NCI-H510A treated with DMSO at 0.1 percent for 48 hours (cell line): ENCODE results near the gene CLEC4M.
"Not testable (repeated sequence)": the region's sequence is repeated elsewhere in the genome, so short reads cannot be mapped to it uniquely, and the experiment has no call there.

ENCODE experiments used
- DNase-seq: peaks from one replicate; lab custom pipeline; 2025; lab: John Stamatoyannopoulos, UW

Gene CLEC4M

GRCh38 chr19:7742575-7742974 is 20.5 kb upstream of the CLEC4M start:
- no peak for DNase-seq

- no peak for DNase-seq
Measured at GRCh38 chr19:7742991-7743390, 20.1 kb upstream of the CLEC4M start.

DNA sequence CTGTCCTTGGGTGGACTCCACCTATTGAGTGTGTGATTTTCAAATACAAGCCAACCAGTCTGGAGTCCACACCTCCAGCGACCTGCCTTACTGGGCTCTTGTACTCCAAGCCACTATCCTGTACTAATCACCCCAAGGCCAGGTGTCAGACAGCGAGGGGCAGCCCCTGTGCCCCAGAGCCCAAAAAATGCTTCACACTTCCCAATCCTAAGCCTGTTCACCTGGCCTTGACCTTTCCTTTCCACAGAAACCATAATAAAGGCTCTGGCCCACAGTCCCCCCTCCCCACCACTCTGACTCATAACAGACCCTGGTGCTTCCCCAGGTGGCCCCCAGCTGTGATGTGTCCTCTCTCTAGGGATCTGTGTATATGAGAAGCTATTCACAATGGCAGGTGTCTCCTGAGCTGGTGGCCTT is 19.6 kb upstream of the CLEC4M start:
- no peak for DNase-seq

GRCh38 chr19:7744199-7744786 is 18.8 kb upstream of the CLEC4M start:
- no peak for DNase-seq

GRCh38 chr19:7744871-7745650 is 18.0 kb upstream of the CLEC4M start:
- DNase-seq = no peak

DNA sequence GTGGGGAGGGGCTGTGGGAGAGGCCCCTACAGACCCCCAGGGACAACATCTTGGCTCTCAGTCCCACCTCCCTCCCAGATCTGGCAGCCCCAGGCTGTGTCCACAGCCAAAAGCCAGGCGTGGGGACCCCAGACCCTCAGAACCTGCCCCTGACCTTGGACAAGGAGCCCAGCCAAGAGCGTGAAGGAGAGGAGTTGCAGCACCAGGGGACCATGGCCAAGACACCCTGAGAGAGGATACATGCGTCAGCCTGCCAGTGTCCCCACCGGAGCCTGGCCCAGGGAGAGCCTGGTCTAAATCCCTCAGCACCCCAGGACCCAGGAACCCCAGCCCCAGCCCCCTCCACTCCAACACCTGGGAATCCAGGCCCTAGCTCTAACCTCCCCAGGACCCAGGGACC is 16.7 kb upstream of the CLEC4M start:
- DNase-seq = not testable (repeated sequence)

DNA sequence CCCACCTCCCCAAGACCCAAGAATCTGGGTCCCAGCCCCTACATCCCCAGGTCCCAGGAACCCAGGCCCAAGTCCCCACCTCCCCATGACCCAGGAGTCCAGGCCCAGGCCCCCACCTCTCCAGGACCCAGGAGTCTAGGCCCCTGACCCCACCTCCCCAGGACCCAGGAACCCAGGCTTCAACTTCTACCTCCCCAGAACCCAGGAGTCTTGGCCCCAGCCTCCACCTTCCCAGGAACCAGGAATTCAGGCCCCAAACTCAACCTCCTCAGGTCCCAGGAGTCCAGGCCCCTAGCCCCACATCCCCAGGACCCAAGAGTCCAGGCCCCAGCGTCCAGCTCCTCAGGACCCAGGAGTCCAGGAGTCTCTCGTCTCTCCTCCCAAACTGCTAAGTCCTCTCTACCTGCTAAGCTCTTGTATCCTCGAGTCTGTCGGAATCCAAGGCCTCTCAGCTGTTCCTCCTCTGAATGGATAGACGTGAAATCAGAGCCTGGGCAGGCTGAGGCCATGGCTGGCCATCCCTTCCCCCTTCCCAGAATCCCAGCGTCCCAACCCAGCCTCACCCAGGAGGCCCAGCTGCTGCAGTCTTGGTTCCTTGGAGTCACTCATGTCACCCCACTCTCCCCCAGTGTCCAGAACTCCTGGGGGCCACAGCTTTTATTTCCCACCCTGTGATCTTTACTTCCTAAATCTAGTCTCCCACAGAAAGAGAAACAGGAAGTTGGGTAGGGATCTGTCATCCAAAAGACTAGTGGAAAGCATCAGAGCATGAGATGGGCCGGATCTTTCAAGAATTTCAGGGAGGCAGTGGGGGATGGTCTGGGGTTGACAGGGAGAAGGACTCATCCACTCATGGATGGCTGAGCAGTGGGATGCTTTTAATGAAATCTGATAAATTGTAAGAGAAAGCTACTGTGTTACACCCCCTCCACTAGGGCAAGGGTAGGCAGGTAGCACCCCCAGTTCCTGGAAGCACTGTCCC is 15.8 kb upstream of the CLEC4M start, which contains the start of gene CD209:
TSS of gene CD209 (minus strand) at position 632 of the 982 bp plus-strand sequence. CDS start at position 609, 23 bp downstream.
- DNase-seq = no peak

GRCh38 chr19:7748171-7748570 is 14.9 kb upstream of the CLEC4M start:
- no peak for DNase-seq

DNA sequence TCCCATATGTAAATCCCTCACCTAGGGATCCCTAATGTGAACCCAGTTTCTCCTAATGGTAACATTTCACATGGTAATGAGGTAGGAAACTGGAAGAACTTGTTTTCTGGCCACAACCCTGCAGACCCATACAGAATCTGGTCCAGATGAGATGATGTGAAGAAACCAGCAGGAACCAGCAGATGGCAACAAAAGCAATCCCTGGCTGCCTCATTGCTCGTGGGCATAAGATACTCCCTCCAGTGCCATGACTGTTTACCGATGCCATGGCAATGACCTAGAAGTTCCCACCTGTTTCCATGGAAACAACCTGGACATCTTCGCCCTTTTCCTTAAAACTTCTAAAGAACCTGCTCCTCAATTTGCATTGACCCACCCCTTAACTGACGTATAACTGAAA is 14.3 kb upstream of the CLEC4M start:
- DNase-seq = no peak

DNA sequence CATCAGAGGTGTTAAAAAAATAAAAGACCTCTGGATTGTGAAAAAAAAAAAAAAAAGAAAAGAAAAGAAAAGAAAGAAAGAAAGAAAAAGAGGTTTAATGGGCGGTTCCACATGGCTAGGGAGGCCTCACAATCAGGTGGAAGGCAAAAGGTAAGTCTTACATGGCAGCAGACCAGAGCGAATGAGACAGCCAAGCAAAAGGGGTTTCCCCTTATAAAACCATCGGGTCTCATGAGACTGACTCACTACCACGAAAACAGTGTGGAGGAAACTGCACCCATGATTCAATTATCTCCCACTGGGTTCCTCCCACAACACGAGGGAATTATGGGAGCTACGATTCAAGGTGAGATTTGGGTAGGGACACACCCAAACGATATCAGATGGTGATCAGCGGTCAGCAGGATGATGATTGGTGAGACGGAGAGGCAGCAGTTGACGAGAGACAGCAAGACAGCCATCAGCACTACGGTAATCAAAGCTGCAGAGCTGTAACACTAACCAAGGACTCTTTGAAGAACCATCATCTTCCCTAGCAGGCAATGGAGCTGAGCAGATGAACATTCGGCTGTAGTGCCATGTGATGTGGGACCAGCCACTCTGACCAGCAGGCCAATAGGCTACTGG is 11.8 kb upstream of the CLEC4M start:
- no peak for DNase-seq

DNA sequence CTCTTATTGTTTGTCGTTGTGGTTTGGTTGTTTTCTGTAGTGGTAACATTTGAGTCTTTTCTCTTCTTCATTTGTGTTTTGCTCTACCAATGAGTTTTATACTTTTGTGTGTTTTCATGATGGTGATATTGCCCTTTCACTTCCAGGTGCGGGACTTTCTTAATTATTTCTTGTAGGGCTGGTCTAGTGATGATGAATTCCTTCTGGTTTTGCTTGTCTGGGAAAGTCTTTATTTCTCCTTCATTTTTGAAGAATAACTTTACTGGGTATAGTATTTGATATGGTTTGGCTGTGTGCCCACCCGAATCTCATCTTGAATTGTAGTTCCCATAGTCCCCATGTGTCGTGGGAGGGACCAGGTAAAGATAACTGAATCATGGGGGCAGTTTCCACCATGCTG is 6.8 kb upstream of the CLEC4M start:
- no peak for DNase-seq

GRCh38 chr19:7757358-7757757 is 5.7 kb upstream of the CLEC4M start:
- DNase-seq = no peak

- DNase-seq = no peak
Measured at GRCh38 chr19:7759156-7759555, 3.9 kb upstream of the CLEC4M start.

- DNase-seq = no peak
Measured at GRCh38 chr19:7763696-7764095, 653 bp downstream of the CLEC4M start.

- DNase-seq = not testable (repeated sequence)
Measured at GRCh38 chr19:7764157-7764556, 1.1 kb downstream of the CLEC4M start.

DNA sequence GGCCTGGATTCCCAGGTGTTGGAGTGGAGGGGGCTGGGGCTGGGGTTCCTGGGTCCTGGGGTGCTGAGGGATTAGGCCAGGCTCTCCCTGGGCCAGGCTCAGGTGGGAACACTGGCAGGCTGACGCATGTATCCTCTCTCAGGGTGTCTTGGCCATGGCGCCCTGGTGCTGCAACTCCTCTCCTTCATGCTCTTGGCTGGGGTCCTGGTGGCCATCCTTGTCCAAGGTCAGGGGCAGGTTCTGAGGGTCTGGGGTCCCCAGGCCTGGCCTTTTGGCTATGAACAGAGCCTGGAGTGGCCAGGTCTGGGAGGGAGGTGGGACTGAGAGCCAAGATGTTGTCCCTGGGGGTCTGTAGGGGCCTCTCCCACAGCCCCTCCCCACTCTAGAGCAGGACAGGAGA is 2.0 kb downstream of the CLEC4M start:
- DNase-seq = not testable (repeated sequence)

DNA sequence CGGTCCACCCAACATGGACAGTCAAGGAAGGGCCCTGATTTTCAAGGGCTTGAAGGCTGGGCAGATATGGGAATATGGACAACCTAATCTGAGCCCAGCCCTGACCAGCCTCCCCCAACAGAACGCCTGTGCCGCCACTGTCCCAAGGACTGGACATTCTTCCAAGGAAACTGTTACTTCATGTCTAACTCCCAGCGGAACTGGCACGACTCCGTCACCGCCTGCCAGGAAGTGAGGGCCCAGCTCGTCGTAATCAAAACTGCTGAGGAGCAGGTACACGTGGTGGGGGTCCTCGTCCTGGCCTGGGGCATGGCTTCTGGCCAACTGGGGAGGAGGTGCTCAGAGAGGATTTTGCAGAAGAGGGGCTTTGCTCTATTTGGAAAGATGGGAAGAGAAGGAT is 3.5 kb downstream of the CLEC4M start:
- no peak for DNase-seq

- no peak for DNase-seq
Measured at GRCh38 chr19:7767487-7767886, 4.4 kb downstream of the CLEC4M start.

GRCh38 chr19:7769171-7769570 is 6.1 kb downstream of the CLEC4M start:
- no peak for DNase-seq

- no peak for DNase-seq
Measured at GRCh38 chr19:7771072-7771471, 8.0 kb downstream of the CLEC4M start.

DNA sequence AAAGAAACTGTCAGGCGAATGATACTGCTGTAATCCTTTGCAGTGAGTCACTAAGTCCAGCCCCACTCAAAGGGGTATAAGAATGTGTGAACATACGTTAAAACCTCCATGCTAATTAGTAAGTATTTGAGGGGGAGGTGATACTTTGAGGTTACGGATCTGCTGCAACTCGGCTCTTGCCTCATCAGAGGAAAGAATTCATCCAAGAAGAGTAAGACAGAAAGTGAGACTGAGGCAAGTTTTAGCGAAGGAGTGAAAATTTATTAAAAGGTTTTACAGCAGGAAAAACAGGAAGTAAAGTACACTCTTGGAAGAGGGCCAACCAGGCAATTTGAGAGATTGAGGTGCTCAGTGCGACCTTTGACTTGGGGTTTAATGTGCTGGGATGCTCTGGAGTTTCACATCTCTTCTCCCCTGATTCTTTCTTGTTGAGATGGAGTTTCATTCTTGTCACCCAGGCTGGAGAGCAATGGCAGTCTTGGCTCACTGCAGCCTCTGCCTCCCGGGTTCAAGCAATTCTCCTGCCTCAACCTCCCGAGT is 9.8 kb downstream of the CLEC4M start:
- no peak for DNase-seq

GRCh38 chr19:7773841-7774240 is 10.8 kb downstream of the CLEC4M start:
- DNase-seq = no peak
